ENCODE data around the gene DACH1.

DACH1 gene

GRCh38 chr13:71864986-71865873 is 1.8 kb downstream of the DACH1 start:
- H3K27me3 ChIP-seq (ENCODE audit: control insufficient read depth, insufficient read depth, low read length) = peaks cover 69% of the 10 kb centered on the region
- peak overlapping the region; percentile 87 for H3K4me3 ChIP-seq (ENCODE audit: low read depth, low read length)
- H3K9me3 ChIP-seq (ENCODE audit: control insufficient read depth, insufficient read depth, low read length) = no peaks in the 10 kb centered on the region
- H3K4me1 ChIP-seq (ENCODE audit: control insufficient read depth, insufficient read depth, low read length) = peaks cover 6% of the 10 kb centered on the region
- H3K9ac ChIP-seq (ENCODE audit: low read depth, low read length) = peak overlapping the region; percentile 18
- no peaks in the 10 kb centered on the region for H3K36me3 ChIP-seq (ENCODE audit: control insufficient read depth, insufficient read depth, low read length)

GRCh38 chr13:71864094-71864985 is 2.7 kb downstream of the DACH1 start:
- no peaks in the 10 kb centered on the region for H3K36me3 ChIP-seq (ENCODE audit: control insufficient read depth, insufficient read depth, low read length)
- no peaks in the 10 kb centered on the region for H3K9me3 ChIP-seq (ENCODE audit: control insufficient read depth, insufficient read depth, low read length)
- peak overlapping the region; percentile 87 for H3K4me3 ChIP-seq (ENCODE audit: low read depth, low read length)
- no peak overlapping the region for H3K9ac ChIP-seq (ENCODE audit: low read depth, low read length)
- peaks cover 63% of the 10 kb centered on the region for H3K27me3 ChIP-seq (ENCODE audit: control insufficient read depth, insufficient read depth, low read length)
- H3K4me1 ChIP-seq (ENCODE audit: control insufficient read depth, insufficient read depth, low read length) = peaks cover under 1% of the 10 kb centered on the region

DNA sequence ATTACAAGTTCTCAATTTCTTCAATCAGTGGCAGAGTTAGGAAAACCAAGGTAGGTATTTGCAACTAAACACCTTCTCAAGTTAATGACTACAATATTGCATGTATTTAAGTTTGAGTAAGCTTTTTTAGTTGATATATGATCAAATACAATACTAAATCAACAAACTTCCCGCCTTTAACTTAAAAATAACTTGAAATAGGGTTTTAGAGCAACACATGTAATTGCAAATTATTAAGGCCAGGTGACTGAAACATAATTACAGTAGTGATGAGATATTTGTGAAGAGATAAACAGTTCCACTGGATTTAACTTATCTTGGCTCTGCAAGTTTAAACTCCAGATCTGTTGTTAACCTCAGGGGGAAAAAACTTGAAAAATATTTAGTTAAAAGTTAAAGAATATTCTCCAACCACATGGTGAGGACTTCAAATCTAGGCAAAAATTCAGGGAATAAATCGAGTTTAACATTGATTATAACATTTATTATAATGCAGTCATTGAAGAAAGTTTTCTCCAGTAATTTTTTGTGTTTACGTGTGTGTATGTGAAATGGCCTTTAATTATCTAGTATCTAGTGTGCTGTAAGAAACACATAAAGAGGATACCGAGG is 3.6 kb downstream of the DACH1 start:
- no peaks in the 10 kb centered on the region for H3K9me3 ChIP-seq (ENCODE audit: control insufficient read depth, insufficient read depth, low read length)
- H3K27me3 ChIP-seq (ENCODE audit: control insufficient read depth, insufficient read depth, low read length) = peaks cover 53% of the 10 kb centered on the region
- no peak overlapping the region for H3K4me3 ChIP-seq (ENCODE audit: low read depth, low read length)
- no peak overlapping the region for H3K9ac ChIP-seq (ENCODE audit: low read depth, low read length)
- no peaks in the 10 kb centered on the region for H3K36me3 ChIP-seq (ENCODE audit: control insufficient read depth, insufficient read depth, low read length)
- no peaks in the 10 kb centered on the region for H3K4me1 ChIP-seq (ENCODE audit: control insufficient read depth, insufficient read depth, low read length)

DNA sequence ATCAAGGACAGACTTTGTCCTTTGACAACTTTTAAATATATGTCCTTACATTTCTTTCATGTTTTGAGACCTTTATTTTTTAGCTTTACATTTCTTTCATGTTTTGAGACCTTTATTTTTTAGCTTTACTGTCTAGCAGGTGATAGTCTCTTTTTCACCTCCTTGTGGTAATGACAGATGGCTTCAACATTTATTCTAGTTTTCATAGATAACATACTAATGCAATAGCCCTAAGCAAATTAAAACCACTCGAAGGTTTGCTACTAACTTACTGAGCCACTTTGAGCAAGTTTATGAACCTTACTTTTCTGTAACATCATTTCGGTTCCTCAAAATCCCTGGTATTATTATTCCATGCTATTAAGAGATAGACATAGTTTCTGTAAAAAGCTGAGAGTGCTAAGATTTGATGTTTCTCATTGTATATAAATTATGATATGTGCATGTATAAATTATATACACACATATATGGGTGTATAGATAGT is 4.5 kb downstream of the DACH1 start:
- Histone ChIP-seq H3K4me3 (ENCODE audit: low read depth, low read length) (no peak overlapping the region), H3K4me1 (ENCODE audit: control insufficient read depth, insufficient read depth, low read length) (no peaks in the 10 kb centered on the region), H3K36me3 (ENCODE audit: control insufficient read depth, insufficient read depth, low read length) (no peaks in the 10 kb centered on the region), H3K27me3 (ENCODE audit: control insufficient read depth, insufficient read depth, low read length) (peaks cover 45% of the 10 kb centered on the region), H3K9ac (ENCODE audit: low read depth, low read length) (no peak overlapping the region), H3K9me3 (ENCODE audit: control insufficient read depth, insufficient read depth, low read length) (no peaks in the 10 kb centered on the region)

- Histone ChIP-seq H3K4me1 (ENCODE audit: control insufficient read depth, insufficient read depth, low read length) (no peaks in the 10 kb centered on the region), H3K27me3 (ENCODE audit: control insufficient read depth, insufficient read depth, low read length) (peaks cover 39% of the 10 kb centered on the region), H3K9me3 (ENCODE audit: control insufficient read depth, insufficient read depth, low read length) (no peaks in the 10 kb centered on the region), H3K4me3 (ENCODE audit: low read depth, low read length) (no peak overlapping the region), H3K36me3 (ENCODE audit: control insufficient read depth, insufficient read depth, low read length) (no peaks in the 10 kb centered on the region), H3K9ac (ENCODE audit: low read depth, low read length) (no peak overlapping the region)
Measured at GRCh38 chr13:71861769-71862458, 5.1 kb downstream of the DACH1 start.

GRCh38 chr13:71860547-71861138 is 6.4 kb downstream of the DACH1 start:
- Histone ChIP-seq H3K4me1 (ENCODE audit: control insufficient read depth, insufficient read depth, low read length) (no peaks in the 10 kb centered on the region), H3K27me3 (ENCODE audit: control insufficient read depth, insufficient read depth, low read length) (peaks cover 30% of the 10 kb centered on the region), H3K9me3 (ENCODE audit: control insufficient read depth, insufficient read depth, low read length) (no peaks in the 10 kb centered on the region), H3K36me3 (ENCODE audit: control insufficient read depth, insufficient read depth, low read length) (no peaks in the 10 kb centered on the region), H3K4me3 (ENCODE audit: low read depth, low read length) (no peak overlapping the region), H3K9ac (ENCODE audit: low read depth, low read length) (no peak overlapping the region)

GRCh38 chr13:71858647-71859046 is 8.4 kb downstream of the DACH1 start:
- H3K4me1 ChIP-seq (ENCODE audit: control insufficient read depth, insufficient read depth, low read length) = no peaks in the 10 kb centered on the region
- H3K27me3 ChIP-seq (ENCODE audit: control insufficient read depth, insufficient read depth, low read length) = peaks cover 18% of the 10 kb centered on the region
- H3K36me3 ChIP-seq (ENCODE audit: control insufficient read depth, insufficient read depth, low read length) = no peaks in the 10 kb centered on the region
- H3K9me3 ChIP-seq (ENCODE audit: control insufficient read depth, insufficient read depth, low read length) = no peaks in the 10 kb centered on the region
- no peak overlapping the region for H3K9ac ChIP-seq (ENCODE audit: low read depth, low read length)
- H3K4me3 ChIP-seq (ENCODE audit: low read depth, low read length) = no peak overlapping the region

DNA sequence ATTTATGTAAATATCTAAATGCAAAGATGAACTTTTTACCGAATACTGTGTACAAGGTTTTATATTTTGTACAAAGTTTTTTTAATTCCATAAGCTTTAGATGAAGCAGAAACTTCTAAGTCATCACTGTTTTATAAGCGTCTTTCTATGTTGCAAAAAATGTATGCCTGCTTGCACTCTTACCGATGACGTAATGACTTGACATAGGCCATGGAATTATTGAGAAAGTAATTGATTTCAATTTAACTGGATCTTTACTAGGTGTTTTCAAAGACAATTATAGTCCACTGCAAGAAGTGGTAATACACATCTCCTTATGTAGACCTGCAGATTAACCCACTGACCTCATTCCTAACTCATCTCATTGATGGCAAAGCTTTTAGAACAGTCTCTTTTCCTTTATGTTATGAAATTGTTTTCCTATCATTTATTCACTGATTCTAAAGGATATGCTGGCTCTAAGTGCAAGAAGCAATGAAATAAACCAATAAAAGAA is 10.4 kb downstream of the DACH1 start:
- H3K36me3 ChIP-seq (ENCODE audit: control insufficient read depth, insufficient read depth, low read length) = no peaks in the 10 kb centered on the region
- H3K4me1 ChIP-seq (ENCODE audit: control insufficient read depth, insufficient read depth, low read length) = no peaks in the 10 kb centered on the region
- no peak overlapping the region for H3K4me3 ChIP-seq (ENCODE audit: low read depth, low read length)
- no peaks in the 10 kb centered on the region for H3K9me3 ChIP-seq (ENCODE audit: control insufficient read depth, insufficient read depth, low read length)
- no peak overlapping the region for H3K9ac ChIP-seq (ENCODE audit: low read depth, low read length)
- no peaks in the 10 kb centered on the region for H3K27me3 ChIP-seq (ENCODE audit: control insufficient read depth, insufficient read depth, low read length)

DNA sequence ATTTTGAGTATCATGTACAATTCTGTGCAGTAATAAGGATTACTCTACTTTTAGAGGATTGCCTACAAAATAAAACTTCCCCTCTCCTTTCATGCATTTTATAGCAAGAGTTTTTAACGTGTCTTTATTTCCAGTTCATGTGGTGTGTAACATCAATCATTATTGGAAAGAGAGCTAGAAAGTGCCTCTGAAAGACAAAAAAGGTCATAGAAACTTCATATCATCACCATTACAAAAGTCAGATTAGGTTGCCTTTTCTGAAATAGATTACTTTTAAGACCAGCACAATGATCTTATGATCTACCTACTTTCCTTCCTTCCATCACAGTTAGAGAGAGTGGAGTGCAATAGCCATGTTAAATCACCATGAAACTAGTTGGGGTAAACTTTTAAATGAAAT is 12.6 kb downstream of the DACH1 start:
- Histone ChIP-seq H3K36me3 (ENCODE audit: control insufficient read depth, insufficient read depth, low read length) (no peaks in the 10 kb centered on the region), H3K4me3 (ENCODE audit: low read depth, low read length) (no peak overlapping the region), H3K4me1 (ENCODE audit: control insufficient read depth, insufficient read depth, low read length) (no peaks in the 10 kb centered on the region), H3K9ac (ENCODE audit: low read depth, low read length) (no peak overlapping the region), H3K9me3 (ENCODE audit: control insufficient read depth, insufficient read depth, low read length) (no peaks in the 10 kb centered on the region), H3K27me3 (ENCODE audit: control insufficient read depth, insufficient read depth, low read length) (no peaks in the 10 kb centered on the region)

DNA sequence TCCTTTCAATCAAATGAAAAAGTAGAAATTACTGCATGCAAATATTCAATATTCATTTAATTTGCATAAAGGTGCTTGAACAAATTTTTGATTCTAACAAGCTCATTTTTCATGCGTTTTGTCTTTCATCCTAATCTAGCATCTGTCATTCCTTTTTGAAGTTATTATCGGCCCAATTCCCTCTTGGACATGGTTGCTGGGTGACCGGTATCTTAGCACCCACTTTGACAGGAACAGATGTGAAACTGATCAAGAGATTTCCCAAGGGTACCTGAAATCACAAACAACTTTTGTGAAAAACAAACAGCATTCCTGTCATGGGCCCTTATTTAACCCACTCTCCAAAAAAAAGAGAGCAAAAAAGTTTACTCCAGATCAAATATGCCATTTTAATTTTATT is 13.3 kb downstream of the DACH1 start:
- no peaks in the 10 kb centered on the region for H3K27me3 ChIP-seq (ENCODE audit: control insufficient read depth, insufficient read depth, low read length)
- no peaks in the 10 kb centered on the region for H3K36me3 ChIP-seq (ENCODE audit: control insufficient read depth, insufficient read depth, low read length)
- no peaks in the 10 kb centered on the region for H3K4me1 ChIP-seq (ENCODE audit: control insufficient read depth, insufficient read depth, low read length)
- no peak overlapping the region for H3K4me3 ChIP-seq (ENCODE audit: low read depth, low read length)
- H3K9me3 ChIP-seq (ENCODE audit: control insufficient read depth, insufficient read depth, low read length) = no peaks in the 10 kb centered on the region
- H3K9ac ChIP-seq (ENCODE audit: low read depth, low read length) = no peak overlapping the region

DNA sequence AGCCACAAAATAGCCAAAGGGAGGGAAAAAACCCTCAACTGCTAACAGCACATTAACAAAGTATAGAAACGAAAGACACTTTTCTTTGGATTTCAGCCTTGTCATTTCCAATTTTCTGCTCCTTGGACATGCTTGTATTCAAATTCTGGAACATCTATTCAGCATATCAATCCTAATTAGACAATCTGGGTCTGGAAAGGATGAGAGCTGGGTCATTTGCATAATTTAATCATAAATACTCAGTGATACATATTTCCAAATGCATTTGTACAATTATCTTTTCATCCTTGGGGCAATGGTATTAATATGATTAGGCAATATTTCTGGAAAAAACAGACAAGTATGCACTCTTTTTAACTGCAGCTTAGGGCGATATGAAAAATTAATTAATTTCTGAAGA is 14.3 kb downstream of the DACH1 start:
- Histone ChIP-seq H3K4me3 (ENCODE audit: low read depth, low read length) (no peak overlapping the region), H3K9me3 (ENCODE audit: control insufficient read depth, insufficient read depth, low read length) (no peaks in the 10 kb centered on the region), H3K27me3 (ENCODE audit: control insufficient read depth, insufficient read depth, low read length) (no peaks in the 10 kb centered on the region), H3K9ac (ENCODE audit: low read depth, low read length) (no peak overlapping the region), H3K4me1 (ENCODE audit: control insufficient read depth, insufficient read depth, low read length) (no peaks in the 10 kb centered on the region), H3K36me3 (ENCODE audit: control insufficient read depth, insufficient read depth, low read length) (no peaks in the 10 kb centered on the region)
